ENCODE results near the gene SNRPD3. TPM values are rescaled to one million over a fixed set of nuclear protein-coding genes. Genes with fewer than 3 reads are reported as not detected.

The SNRPD3 gene
- polyA plus RNA-seq, 1 of the 3 experiments (the other 2 are of a cell fraction), result 177 TPM

DNA sequence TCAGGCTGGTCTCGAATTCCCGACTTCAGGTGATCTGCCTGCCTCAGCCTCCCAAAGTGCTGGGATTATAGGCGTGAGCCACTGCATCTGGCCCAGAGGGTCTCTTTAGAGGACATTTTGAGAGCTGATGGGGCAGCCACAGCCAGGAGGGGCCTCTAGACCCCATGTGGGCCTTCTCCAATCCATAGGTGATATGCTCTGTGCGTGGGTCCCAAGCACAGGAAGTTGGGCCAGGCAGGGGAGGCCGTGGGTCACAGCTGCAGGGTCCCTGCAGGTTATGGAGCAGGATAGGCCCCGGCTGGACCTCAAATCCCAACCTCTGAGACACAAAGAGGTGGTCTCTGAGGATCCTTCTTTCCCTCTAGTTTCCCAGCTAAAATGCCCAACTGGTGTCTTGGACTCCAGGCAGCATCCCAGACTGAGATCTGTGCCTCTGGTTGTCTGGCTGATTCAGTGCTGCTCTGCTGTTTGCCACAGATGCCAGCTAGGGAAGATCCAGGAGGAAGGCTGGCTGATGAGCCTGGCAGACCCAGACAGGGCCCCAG lies 35.6 kb downstream of the SNRPD3 start:
- Histone ChIP-seq H3K27ac (ENCODE audit: low read depth in 2 of 2, low read length in 1 of 2) (no peak overlapping the region), H3K9me2 (no peaks in the 10 kb centered on the region), H4K20me1 (ENCODE audit: insufficient read depth) (no peaks in the 10 kb centered on the region), H3K9ac (no peak overlapping the region), H3F3A (replicated peaks; ENCODE audit: insufficient read depth) (no peaks in the 10 kb centered on the region), H3K36me3 (replicated peaks in 1 of 2; ENCODE audit: control insufficient read depth in 1 of 2, insufficient read depth in 2 of 2, low read length in 1 of 2) (peaks cover 0 to 12% of the 10 kb centered on the region in 2 experiments), H3K79me2 (ENCODE audit: insufficient read depth) (no peaks in the 10 kb centered on the region), H3K4me1 (ENCODE audit: control insufficient read depth in 1 of 2, insufficient read depth in 2 of 2, low read depth in 1 of 2, low read length in 1 of 2) (peaks cover 0 to 41% of the 10 kb centered on the region in 2 experiments; a peak in 1 of 4 replicates), H3K9me3 (no peaks in the 10 kb centered on the region), H3K4me2 (no peak overlapping the region), H3K27me3 (ENCODE audit: insufficient read depth) (no peaks in the 10 kb centered on the region), H3K4me3 (ENCODE audit: low read depth in 2 of 2, low read length in 1 of 2) (no peak overlapping the region), H2AFZ (ENCODE audit: low read depth) (no peak overlapping the region)
- POLR2A ChIA-PET, result interaction anchor here (0.5 to 1.3 kb wide), 3 partner anchors 35 to 1018 kb away, joined by 3 to 4 read pairs (median 4); no protein-coding TSS in a partner anchor
- CTCF ChIA-PET, result interaction anchor here (1.3 kb wide), 1 partner anchor 177 kb away, joined by 3 read pairs; no protein-coding TSS in a partner anchor
- TF ChIP-seq, protein P1, sequence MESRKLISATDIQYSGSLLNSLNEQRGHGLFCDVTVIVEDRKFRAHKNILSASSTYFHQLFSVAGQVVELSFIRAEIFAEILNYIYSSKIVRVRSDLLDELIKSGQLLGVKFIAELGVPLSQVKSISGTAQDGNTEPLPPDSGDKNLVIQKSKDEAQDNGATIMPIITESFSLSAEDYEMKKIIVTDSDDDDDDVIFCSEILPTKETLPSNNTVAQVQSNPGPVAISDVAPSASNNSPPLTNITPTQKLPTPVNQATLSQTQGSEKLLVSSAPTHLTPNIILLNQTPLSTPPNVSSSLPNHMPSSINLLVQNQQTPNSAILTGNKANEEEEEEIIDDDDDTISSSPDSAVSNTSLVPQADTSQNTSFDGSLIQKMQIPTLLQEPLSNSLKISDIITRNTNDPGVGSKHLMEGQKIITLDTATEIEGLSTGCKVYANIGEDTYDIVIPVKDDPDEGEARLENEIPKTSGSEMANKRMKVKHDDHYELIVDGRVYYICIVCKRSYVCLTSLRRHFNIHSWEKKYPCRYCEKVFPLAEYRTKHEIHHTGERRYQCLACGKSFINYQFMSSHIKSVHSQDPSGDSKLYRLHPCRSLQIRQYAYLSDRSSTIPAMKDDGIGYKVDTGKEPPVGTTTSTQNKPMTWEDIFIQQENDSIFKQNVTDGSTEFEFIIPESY (IDR thresholded peaks at IDR 0.05; ENCODE audit: borderline replicate concordance, low read depth), result no peak
- TF ChIP-seq POLR2AphosphoS5 (IDR thresholded peaks at IDR 0.05; ENCODE audit: low read depth, low read length) (no peak), JUND (IDR thresholded peaks at IDR 0.05) (no peak), MEF2A (IDR thresholded peaks at IDR 0.05; ENCODE audit: borderline replicate concordance, low read depth) (no peak), FOXJ3 (CRISPR knock-in tag; IDR thresholded peaks at IDR 0.05) (no peak), SMC3 (IDR thresholded peaks at IDR 0.05; ENCODE audit: low read depth, low read length) (no peak), USF1 (IDR thresholded peaks at IDR 0.05; ENCODE audit: borderline replicate concordance, low read depth) (no peak), IRF3 (IDR thresholded peaks at IDR 0.05; ENCODE audit: low read depth, low read length) (no peak), EP300 (IDR thresholded peaks at IDR 0.05; ENCODE audit: borderline replicate concordance in 1 of 2, low read depth in 1 of 2, low read length in 1 of 2) (no peak), SIN3A (IDR thresholded peaks at IDR 0.05; ENCODE audit: borderline replicate concordance, low read depth, low read length) (no peak), ELF1 (IDR thresholded peaks at IDR 0.05) (no peak), NFIC (IDR thresholded peaks at IDR 0.05; ENCODE audit: borderline replicate concordance) (no peak)
- TF ChIP-seq, protein P2, sequence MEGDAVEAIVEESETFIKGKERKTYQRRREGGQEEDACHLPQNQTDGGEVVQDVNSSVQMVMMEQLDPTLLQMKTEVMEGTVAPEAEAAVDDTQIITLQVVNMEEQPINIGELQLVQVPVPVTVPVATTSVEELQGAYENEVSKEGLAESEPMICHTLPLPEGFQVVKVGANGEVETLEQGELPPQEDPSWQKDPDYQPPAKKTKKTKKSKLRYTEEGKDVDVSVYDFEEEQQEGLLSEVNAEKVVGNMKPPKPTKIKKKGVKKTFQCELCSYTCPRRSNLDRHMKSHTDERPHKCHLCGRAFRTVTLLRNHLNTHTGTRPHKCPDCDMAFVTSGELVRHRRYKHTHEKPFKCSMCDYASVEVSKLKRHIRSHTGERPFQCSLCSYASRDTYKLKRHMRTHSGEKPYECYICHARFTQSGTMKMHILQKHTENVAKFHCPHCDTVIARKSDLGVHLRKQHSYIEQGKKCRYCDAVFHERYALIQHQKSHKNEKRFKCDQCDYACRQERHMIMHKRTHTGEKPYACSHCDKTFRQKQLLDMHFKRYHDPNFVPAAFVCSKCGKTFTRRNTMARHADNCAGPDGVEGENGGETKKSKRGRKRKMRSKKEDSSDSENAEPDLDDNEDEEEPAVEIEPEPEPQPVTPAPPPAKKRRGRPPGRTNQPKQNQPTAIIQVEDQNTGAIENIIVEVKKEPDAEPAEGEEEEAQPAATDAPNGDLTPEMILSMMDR (IDR thresholded peaks at IDR 0.05), result no peak
- TF ChIP-seq, protein P3, sequence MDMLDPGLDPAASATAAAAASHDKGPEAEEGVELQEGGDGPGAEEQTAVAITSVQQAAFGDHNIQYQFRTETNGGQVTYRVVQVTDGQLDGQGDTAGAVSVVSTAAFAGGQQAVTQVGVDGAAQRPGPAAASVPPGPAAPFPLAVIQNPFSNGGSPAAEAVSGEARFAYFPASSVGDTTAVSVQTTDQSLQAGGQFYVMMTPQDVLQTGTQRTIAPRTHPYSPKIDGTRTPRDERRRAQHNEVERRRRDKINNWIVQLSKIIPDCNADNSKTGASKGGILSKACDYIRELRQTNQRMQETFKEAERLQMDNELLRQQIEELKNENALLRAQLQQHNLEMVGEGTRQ (IDR thresholded peaks at IDR 0.05; ENCODE audit: borderline replicate concordance, low read depth, low read length), result no peak
- TF ChIP-seq, protein P4, sequence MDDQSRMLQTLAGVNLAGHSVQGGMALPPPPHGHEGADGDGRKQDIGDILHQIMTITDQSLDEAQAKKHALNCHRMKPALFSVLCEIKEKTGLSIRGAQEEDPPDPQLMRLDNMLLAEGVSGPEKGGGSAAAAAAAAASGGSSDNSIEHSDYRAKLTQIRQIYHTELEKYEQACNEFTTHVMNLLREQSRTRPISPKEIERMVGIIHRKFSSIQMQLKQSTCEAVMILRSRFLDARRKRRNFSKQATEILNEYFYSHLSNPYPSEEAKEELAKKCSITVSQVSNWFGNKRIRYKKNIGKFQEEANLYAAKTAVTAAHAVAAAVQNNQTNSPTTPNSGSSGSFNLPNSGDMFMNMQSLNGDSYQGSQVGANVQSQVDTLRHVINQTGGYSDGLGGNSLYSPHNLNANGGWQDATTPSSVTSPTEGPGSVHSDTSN (IDR thresholded peaks at IDR 0.05), result no peak
- WGBS (ENCODE audit: low lambda C conversion rate), result 83% methylated on average over 1 of the region's 6 CpGs
- DNase-seq, result no peak
